GM12865 (cell line): ENCODE measurements around the gene SLC22A23.

Source experiments
- DNase-seq: peaks from one replicate; pipeline ENCODE4 v3.0.0; 2010; ENCODE audit warnings: low read depth
- H3K4me3 ChIP-seq: 2 replicates; pipeline ENCODE4 v1.5.1; 2011; ENCODE audit warnings: mild to moderate bottlenecking, low read depth, low read length, control low read depth
- TF ChIP-seq, protein P1 (sequence below): IDR thresholded peaks from 2 replicates; pipeline ENCODE4 v1.5.1; 2011; ENCODE audit warnings: low read length, control low read depth, low read depth, inconsistent platforms; ENCODE audit not compliant: insufficient read depth; ENCODE audit errors: missing control alignments

The SLC22A23 gene

DNA sequence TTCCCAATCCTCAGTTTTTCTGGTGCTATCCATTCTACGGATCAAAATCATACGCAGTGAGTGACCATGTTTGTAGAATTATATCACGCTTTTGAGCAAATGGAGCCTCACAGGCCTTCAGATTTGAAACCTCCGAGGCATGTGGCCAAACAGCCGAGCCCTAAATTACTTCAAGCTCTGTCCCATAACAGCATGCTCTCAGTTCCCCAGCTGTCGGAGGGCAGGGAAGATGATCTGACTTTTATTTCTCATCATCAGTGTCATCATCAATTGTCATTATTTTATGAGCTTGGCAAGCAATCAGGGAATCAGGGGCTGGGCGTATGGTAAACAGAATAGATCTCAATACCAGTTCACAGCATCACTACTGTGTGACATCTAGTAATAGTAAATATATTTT, 124.9 kb downstream of the SLC22A23 start:
- H3K4me3 ChIP-seq = no peak overlapping the region
- DNase-seq = no peak
- TF ChIP-seq, protein P1, sequence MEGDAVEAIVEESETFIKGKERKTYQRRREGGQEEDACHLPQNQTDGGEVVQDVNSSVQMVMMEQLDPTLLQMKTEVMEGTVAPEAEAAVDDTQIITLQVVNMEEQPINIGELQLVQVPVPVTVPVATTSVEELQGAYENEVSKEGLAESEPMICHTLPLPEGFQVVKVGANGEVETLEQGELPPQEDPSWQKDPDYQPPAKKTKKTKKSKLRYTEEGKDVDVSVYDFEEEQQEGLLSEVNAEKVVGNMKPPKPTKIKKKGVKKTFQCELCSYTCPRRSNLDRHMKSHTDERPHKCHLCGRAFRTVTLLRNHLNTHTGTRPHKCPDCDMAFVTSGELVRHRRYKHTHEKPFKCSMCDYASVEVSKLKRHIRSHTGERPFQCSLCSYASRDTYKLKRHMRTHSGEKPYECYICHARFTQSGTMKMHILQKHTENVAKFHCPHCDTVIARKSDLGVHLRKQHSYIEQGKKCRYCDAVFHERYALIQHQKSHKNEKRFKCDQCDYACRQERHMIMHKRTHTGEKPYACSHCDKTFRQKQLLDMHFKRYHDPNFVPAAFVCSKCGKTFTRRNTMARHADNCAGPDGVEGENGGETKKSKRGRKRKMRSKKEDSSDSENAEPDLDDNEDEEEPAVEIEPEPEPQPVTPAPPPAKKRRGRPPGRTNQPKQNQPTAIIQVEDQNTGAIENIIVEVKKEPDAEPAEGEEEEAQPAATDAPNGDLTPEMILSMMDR = no peak

DNA sequence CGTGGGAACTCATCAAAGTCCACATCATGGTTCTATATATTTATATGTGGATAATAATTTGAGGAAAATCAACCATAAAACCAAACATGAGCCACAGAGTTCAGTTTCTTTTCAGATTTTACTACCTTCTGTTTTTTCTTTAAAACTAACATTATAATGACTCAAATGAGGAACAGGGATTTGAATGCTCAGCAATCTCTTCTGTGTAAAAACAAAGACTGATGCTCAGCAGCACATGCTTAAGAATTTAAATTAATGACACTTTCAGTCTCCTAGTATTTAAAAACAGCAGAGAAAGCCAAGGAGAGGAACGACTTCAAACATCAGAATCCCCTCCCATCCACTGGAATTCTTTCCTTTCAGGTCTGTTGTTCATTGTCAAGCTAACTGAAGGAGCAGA, 125.4 kb downstream of the SLC22A23 start:
- TF ChIP-seq, protein P1 = no peak
- no peak for DNase-seq
- no peak overlapping the region for H3K4me3 ChIP-seq

DNA sequence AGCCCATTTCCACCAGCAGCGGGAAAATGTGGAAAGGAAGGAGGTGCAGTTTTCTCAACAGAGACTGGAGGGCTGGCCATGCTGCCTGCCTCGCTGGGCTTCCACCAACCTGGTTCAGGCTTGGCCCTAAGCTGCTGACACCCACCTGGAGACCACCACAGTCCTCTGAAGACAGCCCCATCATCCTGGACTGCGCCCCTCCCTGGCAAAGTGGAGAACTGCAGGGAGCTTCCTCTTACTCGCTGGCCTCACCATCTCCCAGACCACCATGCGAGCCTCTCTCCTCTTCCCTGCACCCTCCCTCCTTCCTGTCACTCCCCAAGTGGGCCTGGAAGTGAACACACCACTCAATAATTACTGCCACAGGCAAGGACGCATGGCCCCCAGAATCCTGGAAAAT, 126.7 kb downstream of the SLC22A23 start:
- H3K4me3 ChIP-seq = no peak overlapping the region
- TF ChIP-seq, protein P1 = no peak
- DNase-seq = no peak

DNA sequence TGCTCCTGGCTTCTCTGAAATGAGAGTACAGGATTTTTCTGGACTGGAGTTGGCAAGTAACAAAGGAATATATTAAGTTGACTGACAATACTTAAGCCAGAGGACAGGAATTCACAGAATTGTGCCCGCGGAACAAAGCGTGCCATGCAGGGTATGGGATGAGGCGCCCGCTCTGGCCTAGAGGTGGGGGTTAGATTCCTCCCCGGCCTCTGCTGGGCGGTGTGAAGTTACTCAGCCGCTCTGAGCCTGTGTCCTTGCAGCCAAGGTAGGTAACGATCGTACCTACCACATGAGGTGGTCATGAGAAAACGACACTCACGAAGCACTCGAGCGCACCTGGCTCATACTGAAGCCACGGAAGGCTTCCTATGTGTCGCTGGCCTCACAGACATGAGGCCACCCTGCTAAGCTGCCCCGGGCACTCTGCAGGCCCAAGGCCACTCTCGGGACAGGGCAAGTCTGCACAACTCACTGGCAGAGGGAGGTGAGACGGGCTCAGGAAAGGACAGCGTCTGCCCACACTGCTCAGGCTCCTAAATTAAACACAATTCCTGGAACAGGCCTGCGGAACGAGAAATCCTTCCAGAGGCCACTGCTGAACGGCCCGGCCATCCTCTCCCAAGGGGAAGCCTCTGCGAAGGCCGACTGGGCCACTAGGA, 127.3 kb downstream of the SLC22A23 start:
- TF ChIP-seq, protein P1 = no peak
- no peak for DNase-seq
- no peak overlapping the region for H3K4me3 ChIP-seq

DNA sequence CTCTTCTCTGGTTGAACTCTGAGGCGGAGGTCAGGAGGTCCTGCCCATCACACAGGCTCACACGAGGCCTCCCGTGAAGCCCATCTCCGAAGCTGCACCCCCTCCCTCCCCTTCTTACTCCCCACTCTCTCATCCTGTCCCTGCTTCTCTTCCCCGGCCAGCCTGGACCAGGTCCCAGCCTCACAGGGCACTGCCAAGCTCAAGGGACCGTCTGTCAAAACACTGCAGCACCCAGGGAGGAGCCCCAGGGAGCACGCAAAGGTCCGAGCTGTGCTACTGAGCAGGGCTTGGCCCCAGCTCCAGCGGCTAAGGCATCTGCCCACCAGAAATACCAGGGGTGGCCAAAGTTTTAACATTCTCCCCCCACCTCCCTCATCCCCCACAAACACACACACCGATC, 128.1 kb downstream of the SLC22A23 start:
- TF ChIP-seq, protein P1 = no peak
- DNase-seq = no peak
- no peak overlapping the region for H3K4me3 ChIP-seq

DNA sequence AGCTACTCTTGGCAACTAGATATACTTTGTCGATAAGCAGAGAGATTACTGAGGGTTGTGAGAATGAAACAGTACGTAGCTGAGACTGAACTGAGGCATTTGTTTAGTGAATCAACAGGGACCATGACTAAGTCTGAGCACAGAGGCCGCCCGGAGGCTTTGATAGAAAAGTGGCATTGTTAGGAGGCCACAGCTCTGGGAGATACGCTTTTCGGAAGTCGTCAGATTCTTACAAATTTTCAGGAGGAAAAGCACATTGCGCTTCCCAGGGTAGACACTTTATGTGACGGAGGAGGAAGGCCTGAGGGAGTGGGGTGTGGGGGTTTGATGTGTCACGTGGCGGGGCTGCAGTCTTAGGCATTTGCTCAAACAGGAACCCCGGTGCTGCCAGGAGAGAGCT, 128.7 kb downstream of the SLC22A23 start:
- no peak for DNase-seq
- TF ChIP-seq, protein P1 = no peak
- H3K4me3 ChIP-seq = no peak overlapping the region

DNA sequence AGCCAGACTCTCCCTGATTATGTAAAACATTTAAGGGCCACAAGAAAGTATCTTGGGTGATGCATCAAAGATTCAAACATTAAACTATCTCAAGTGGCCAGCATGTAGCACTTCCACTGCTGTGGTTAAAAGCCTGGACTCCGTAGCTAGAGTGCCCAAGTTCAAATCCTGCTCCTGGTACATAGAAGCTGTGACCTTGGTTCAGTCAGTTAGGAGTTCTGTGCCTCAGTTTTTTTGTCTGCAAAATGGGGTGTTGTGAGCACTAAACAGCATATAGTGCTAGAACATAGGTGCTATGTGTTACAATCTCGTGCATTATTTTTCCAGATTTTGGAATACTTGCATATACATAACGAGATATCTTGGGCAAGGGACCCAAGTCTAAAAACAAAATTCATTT, 129.4 kb downstream of the SLC22A23 start:
- DNase-seq = no peak
- TF ChIP-seq, protein P1 = no peak
- H3K4me3 ChIP-seq = no peak overlapping the region
